ENCODE data around the gene PLEKHA6.

Gene PLEKHA6

DNA sequence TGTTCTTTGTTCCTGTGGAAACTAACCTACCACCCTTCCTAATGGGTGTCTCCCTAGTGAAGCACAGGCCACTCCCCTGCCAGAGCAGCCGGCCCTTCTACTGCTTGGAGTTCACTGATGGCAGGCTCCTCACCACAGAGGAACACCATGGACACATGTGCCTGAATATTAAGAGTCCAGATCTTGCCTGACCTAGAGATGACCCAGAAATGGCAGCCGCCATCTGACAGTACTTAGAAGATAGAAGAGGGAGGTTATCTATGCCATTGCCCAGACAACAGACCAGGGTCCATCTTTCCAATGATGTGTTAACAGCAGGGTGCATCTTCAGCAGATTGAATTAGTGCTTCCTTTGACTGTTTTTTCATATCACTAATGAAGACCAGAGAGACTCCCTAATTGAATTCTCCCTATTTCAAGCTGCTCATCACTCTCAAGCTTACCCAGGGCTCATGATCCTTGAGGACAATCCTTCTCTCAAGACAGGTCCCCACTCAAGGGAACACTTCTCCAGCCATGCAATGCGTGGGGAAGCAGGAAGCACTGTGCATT, 59.8 kb downstream of the PLEKHA6 start:
- Histone ChIP-seq H3K4me3 (IDR thresholded peaks at IDR 0.05; ENCODE audit: insufficient read depth, low read depth, low read length) (no peak overlapping the region), H4K20me1 (ENCODE audit: insufficient read depth) (no peaks in the 10 kb centered on the region), H2AFZ (ENCODE audit: low read depth) (no peak overlapping the region), H3K4me2 (no peak overlapping the region), H3K9ac (no peak overlapping the region), H3K4me1 (ENCODE audit: low read depth, poor library complexity, severe bottlenecking) (no peaks in the 10 kb centered on the region), H3K27ac (no peak overlapping the region), H3K79me2 (ENCODE audit: insufficient read depth, low read depth) (no peaks in the 10 kb centered on the region), H3K36me3 (ENCODE audit: insufficient read depth) (no peaks in the 10 kb centered on the region), H3K27me3 (ENCODE audit: insufficient read depth, low read depth) (peaks cover 4% of the 10 kb centered on the region; the same call in 1 of the 2 replicates)
- TF ChIP-seq, protein P1, sequence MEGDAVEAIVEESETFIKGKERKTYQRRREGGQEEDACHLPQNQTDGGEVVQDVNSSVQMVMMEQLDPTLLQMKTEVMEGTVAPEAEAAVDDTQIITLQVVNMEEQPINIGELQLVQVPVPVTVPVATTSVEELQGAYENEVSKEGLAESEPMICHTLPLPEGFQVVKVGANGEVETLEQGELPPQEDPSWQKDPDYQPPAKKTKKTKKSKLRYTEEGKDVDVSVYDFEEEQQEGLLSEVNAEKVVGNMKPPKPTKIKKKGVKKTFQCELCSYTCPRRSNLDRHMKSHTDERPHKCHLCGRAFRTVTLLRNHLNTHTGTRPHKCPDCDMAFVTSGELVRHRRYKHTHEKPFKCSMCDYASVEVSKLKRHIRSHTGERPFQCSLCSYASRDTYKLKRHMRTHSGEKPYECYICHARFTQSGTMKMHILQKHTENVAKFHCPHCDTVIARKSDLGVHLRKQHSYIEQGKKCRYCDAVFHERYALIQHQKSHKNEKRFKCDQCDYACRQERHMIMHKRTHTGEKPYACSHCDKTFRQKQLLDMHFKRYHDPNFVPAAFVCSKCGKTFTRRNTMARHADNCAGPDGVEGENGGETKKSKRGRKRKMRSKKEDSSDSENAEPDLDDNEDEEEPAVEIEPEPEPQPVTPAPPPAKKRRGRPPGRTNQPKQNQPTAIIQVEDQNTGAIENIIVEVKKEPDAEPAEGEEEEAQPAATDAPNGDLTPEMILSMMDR (conservative IDR thresholded peaks at IDR 0.05; ENCODE audit: low read depth, low read length), result no peak

DNA sequence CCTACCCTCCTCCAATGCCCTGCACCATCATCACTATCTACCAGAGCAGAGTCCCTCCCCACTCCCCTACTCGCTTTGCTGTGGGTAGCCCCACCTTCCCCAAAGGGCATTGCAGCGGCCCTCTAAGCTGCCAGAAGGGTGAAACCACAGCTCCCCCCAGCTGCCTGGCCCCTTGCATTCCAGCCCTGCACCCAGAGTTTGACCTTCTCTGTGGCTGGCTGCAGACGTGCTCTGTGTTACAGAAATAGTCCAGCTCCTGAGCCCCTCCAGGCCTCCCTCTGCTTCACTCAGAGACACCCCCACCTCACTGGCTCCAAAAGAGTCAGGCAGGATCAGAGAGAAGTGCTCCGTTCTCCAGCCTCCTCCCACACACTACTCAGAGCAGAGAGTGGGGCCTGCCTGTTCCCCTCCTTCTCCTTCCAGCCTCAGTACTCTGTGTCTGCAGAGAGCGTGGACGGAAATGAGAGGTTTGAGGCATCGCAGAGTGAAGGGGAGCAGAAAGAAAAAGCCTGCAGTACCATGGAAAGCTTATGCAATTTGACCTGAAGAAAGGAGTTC, 63.2 kb downstream of the PLEKHA6 start:
- no peak overlapping the region for H3K4me2 ChIP-seq
- peaks cover 6% of the 10 kb centered on the region; the same call in 1 of the 2 replicates for H3K27me3 ChIP-seq (ENCODE audit: insufficient read depth, low read depth)
- H3K4me1 ChIP-seq (ENCODE audit: low read depth, poor library complexity, severe bottlenecking), result no peaks in the 10 kb centered on the region
- H2AFZ ChIP-seq (ENCODE audit: low read depth), result no peak overlapping the region
- H3K4me3 ChIP-seq (IDR thresholded peaks at IDR 0.05; ENCODE audit: insufficient read depth, low read depth, low read length), result no peak overlapping the region
- H3K79me2 ChIP-seq (ENCODE audit: insufficient read depth, low read depth), result no peaks in the 10 kb centered on the region
- H3K9ac ChIP-seq, result no peak overlapping the region
- no peak overlapping the region for H3K27ac ChIP-seq
- TF ChIP-seq, protein P1 (conservative IDR thresholded peaks at IDR 0.05; ENCODE audit: low read depth, low read length), result no peak
- no peaks in the 10 kb centered on the region for H3K36me3 ChIP-seq (ENCODE audit: insufficient read depth)
- H4K20me1 ChIP-seq (ENCODE audit: insufficient read depth), result no peaks in the 10 kb centered on the region

DNA sequence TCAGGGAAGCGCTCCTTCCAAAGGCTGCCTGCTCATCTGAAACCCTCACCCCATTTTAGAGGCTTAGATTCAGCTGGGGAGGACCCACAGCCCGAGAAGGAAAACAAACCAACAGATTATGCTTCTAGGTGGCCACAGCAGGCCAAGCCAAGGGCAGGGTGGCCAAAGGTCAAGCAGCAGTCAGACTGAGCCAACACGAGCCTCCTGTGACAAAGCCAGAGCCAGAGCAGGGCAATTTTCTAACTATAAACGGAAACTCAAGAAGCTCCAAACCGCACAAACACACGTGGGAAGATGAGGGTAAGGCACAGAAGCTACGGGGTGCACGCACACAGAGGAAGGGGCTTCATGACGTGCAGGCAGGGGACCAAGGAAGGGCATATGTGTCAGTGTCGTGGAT, 64.1 kb downstream of the PLEKHA6 start:
- Histone ChIP-seq H3K9ac (no peak overlapping the region), H2AFZ (ENCODE audit: low read depth) (no peak overlapping the region), H3K4me1 (ENCODE audit: low read depth, poor library complexity, severe bottlenecking) (no peaks in the 10 kb centered on the region), H3K79me2 (ENCODE audit: insufficient read depth, low read depth) (no peaks in the 10 kb centered on the region), H4K20me1 (ENCODE audit: insufficient read depth) (no peaks in the 10 kb centered on the region), H3K4me3 (IDR thresholded peaks at IDR 0.05; ENCODE audit: insufficient read depth, low read depth, low read length) (no peak overlapping the region), H3K27ac (no peak overlapping the region), H3K4me2 (no peak overlapping the region), H3K36me3 (ENCODE audit: insufficient read depth) (no peaks in the 10 kb centered on the region), H3K27me3 (ENCODE audit: insufficient read depth, low read depth) (peaks cover 6% of the 10 kb centered on the region; the same call in 1 of the 2 replicates)
- TF ChIP-seq, protein P1 (conservative IDR thresholded peaks at IDR 0.05; ENCODE audit: low read depth, low read length), result no peak

DNA sequence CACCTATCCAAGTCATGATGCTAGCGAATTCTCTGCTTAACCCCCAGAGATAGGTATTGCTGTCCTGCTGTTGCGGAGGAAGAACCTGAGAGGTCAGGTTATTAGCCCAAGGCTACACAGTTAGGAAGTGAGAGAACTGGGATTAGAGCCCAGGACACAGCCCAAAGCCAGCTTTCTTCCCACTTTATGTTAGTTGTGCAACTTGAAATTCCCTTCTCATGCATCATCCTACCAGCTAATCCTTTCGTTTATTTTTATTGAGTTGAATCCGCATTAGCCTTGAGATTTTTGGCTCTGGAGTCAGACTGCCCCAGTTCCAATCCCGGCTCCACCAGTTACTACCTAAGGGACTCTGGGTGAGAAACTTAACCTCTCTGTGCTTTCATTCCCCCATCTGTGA, 65.4 kb downstream of the PLEKHA6 start:
- TF ChIP-seq, protein P1 (conservative IDR thresholded peaks at IDR 0.05; ENCODE audit: low read depth, low read length), result no peak
- H3K27me3 ChIP-seq (ENCODE audit: insufficient read depth, low read depth), result peaks cover 6% of the 10 kb centered on the region; the same call in 1 of the 2 replicates

More for the DNA sequence above, 65.4 kb downstream of the PLEKHA6 start:
- Histone ChIP-seq H3K4me2 (no peak overlapping the region), H3K79me2 (ENCODE audit: insufficient read depth, low read depth) (no peaks in the 10 kb centered on the region), H2AFZ (ENCODE audit: low read depth) (no peak overlapping the region), H3K9ac (no peak overlapping the region), H3K27ac (no peak overlapping the region), H3K4me3 (IDR thresholded peaks at IDR 0.05; ENCODE audit: insufficient read depth, low read depth, low read length) (no peak overlapping the region), H4K20me1 (ENCODE audit: insufficient read depth) (no peaks in the 10 kb centered on the region), H3K36me3 (ENCODE audit: insufficient read depth) (no peaks in the 10 kb centered on the region), H3K4me1 (ENCODE audit: low read depth, poor library complexity, severe bottlenecking) (no peaks in the 10 kb centered on the region)

Data from KMS-11 (cell line).